M059J (cell line): ENCODE data around the gene IQGAP1. TPM values are rescaled to one million over a fixed set of nuclear protein-coding genes. Genes with fewer than 3 reads are reported as not detected.
"Not testable (repeated sequence)": the region's sequence is repeated elsewhere in the genome, so short reads cannot be mapped to it uniquely, and the experiment has no call there.

Experiments used
- DNase-seq: peaks from one replicate; pipeline ENCODE4 v3.0.0-alpha.2; 2012; ENCODE audit warnings: low read depth
- total RNA-seq: library from RNA; depleted of rRNA; stranded (reverse); fragments of >200 nt; shearing (Covaris generic); gene quantifications from 2 replicates; pipeline ENCODE4 v1.2.3, GENCODE V29; 2014

IQGAP1 gene
- total RNA-seq, 1 experiment from 2014 or later = 206 TPM

GRCh38 chr15:90410316-90410715 is 22.3 kb downstream of the IQGAP1 start:
- DNase-seq = not testable (repeated sequence)

DNA sequence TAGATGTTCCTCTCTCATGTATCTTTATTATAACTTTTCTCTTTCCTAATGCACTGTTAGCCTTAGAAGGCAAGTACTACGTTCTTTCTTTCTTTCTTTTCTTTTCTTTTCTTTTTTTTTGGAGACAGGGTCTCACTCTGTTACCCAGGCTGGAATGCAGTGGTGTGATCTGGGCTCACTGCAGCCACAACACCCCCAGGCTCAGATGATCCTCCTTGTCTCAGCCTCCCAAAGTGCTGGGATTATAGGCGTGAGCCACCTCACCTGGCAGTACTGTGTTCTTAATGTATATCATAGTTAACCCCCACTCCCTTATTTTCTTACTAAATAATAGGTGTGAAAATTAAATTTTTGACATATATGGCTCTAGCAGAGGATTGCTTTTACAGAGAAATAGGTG is 23.1 kb downstream of the IQGAP1 start:
- no peak for DNase-seq

DNA sequence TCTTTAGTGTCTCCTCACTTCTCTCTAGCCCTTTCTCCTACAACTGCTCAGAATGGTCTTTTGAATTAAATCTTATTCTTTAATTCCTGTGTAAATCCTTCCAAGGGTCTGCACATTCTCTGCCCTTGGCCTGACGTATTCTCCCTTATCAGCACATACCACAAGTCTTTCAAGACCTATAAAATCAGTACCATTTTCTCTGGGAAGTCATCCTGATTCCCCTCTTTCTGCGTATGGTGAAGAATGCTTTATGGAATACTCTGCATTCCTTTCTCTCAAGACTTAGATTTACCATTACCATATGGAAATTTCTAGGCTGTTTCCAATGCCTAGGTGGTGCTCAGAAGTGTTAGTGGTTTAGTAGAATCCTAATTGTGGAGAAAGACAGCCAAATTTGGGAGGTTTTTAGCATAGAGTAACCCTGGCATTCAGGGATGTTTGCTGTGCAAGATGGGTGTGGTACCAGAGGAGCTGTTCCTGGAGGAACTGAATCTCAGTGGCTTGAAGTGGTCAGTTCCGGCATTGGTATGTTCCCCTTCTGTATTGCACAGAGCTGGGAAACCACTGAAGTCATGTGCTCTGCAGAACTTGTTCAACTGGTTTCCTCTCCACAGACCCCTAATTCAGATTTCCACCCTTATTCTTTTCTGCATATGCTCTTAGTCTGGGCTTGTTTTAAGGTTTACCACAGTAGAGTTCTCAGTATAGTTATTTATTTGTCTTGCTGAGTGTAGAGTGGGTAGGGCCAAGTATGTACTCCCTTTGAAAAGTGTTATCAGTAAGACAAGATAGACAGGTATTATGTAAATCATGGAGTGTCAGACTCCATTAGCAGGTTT is 24.5 kb downstream of the IQGAP1 start:
- DNase-seq = no peak

DNA sequence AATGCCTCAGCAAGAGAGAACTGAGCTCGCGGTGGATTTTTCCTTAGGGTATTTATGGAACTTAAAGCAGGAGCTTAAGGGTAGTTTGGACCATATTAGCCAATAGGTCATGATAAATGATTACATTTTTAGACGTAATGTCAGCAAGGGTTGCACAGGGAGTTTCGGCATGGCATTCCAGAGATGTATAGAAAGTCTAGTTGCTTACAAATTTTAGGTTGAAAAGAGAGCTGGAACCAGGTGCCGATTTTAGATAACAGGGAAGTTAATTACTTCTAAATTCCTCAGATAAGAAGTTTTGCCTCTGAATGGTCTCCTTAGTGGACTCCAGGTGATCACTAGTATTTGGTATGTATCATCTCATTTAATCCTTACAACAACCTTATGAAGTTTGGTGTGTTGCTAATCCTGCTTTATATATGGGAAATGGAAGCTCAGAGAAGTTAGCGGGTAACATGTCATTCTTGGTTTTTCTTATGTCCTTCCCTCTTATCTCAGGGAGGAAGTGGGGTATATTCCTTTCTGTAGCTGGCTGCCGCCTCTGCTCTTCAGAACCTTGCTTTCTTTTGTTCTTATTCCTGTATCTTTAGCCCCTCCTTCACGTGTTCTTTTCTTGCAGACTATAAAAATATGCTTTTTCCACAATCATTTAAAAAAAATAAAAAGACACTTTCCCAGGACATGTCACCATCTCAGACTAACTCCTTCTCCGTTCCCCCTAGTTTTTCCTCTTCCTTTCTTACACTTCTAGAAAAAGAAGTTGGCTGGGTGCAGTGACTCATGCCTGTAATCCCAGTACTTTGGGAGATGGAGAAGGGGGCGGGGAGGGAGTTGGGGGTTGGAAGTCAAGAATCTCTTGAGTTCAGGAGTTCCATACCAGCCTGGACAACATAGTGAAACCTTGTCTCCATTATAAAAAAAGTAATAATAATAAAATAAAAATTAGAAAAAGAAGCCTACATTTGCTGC is 25.7 kb downstream of the IQGAP1 start:
- peak; percentile 64 for DNase-seq

DNA sequence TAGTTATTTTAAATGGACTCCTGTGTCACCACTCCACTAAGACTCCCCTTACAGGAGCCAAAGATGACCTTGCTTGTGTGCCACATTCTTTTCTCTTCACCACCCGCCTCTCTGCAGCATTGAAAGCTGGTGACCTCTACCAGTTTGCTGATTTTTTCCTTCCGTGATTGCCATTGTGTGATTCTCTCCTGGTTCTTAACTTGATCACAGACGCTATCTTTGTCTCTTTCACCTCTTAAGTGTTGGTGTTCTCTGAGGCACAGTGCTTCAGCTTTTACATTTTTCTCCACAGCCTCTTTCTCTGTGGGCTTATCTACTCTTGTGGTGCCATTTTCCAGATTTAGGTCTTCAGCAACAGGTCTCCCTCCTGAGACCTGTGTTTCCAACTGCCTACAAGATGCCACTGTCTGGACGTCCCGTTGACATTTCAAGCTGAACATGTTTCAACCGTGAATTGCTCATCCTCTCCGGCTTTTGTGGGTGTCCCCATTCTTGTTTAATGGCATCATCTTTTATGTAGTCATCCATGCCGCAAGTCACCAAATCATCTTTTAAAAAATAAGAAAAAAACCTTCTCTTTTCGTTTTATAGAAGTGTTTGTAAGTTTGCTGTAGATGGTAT is 26.5 kb downstream of the IQGAP1 start:
- DNase-seq = no peak

GRCh38 chr15:90416052-90416451 is 28.0 kb downstream of the IQGAP1 start:
- DNase-seq = not testable (repeated sequence)

- DNase-seq = no peak
These were observed 30.6 kb downstream of the IQGAP1 start for GRCh38 chr15:90418627-90419026.

GRCh38 chr15:90419206-90419605 is 31.2 kb downstream of the IQGAP1 start:
- DNase-seq = no peak

DNA sequence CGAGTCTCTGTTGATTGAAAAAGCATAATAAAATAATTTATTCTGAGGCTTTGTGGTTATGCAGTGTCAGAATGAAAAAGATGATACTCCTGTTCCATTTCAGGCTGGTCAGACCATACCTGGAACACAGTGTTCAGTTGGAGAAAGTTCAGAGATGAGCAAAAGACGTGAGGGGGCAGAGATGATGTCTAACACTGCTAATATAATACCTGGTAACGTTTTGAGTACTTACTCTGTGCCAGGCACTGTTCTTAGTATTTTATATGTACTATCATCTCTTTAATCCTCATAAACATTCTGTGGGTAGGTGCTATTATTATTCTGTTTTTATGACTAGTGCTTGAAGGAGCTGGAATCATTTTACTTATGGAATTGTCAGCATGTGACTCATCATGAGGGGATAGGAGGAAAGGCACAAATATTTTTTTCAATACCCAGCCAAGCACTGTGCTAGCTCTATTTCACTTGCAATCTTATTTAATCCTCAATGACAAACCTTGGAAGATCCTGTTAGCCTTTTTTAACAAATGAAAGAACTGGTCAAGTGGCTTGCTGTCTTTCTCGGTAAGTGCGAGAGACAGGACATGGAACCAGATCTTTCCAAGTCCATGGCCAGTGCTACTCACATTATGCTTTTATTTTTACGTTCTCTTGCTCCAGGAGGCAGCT is 31.8 kb downstream of the IQGAP1 start:
- DNase-seq = peak; percentile 91

DNA sequence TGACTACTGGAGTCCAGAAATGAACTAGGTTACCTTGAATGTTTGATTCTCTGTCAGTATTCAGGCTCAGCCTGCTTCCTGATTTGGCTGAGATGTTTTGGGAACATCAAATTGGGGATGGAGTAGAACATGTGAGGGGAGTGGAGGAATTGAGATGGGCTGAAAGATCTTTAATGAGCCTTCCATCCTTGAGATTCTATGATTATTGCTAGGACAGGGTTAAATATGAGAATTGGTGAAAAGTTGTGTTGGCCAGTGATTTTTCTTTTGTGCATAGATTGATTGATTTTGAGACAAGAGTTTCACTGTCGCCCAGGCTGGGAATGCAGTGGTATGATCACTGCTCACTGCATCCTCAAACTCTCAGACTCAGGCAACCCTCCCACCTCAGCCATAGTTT is 32.4 kb downstream of the IQGAP1 start:
- no peak for DNase-seq

DNA sequence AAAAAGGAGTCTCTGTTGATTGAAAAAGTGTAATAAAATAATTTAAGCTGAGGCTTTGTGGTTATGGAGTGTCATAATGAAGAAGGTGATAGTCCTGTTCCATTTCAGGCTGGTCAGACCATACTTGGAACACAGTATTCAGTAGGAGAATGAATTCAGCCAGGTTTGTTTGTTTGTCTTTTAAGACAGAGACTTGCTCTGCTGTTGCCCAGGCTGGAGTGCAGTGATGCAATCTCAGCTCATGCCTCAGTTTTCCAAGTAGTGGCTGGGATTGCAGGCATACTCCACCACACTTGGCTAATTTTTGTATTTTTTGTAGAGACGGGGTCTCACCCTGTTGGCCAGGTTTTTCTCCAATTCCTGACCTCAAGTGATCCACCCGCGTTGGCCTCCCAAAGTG is 33.5 kb downstream of the IQGAP1 start:
- DNase-seq = no peak

DNA sequence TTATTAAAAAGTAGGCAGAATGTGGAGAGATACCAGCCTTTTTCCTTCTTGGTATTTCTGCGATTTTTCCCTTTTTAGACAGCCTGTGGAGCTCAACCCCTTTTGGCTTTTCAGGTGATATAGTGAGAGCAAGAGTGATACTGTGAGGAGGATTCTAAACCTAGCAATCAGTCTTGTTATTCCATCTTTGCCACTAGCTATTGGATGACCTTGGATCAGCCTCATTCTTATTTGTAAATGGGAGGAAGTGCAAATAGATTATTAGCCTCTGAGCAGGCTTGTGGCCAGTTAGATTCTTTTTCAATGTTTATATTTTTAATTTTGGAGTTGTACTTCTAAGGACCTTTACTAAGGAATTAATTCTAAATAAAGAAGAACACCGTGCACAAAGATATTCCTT is 34.0 kb downstream of the IQGAP1 start:
- no peak for DNase-seq

- DNase-seq = no peak
These were observed 34.9 kb downstream of the IQGAP1 start for GRCh38 chr15:90422936-90423335.

DNA sequence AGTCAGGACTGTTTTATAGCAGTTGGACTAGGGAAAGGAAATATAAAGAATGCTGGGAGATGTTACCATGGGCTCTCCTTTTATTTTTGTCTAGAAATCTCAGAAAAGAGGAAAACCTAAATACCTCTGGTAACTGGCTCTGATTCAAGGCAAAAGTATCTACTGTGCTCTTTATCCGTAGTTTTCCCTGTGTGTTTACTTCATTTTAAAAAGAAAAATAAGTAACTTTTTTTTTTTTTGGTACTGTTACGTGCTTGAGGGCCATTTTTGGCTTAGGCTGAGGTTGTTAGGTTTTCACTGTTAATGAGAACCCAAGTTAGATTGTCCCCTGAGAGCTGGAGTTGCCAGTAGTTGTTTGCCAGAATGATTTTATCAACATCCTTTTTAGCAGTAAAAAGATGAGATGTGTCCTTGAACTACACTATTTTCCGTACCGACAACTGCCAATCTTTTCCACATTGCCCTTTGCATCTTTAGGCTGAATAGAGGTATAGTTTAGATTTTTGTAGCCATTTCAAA is 35.8 kb downstream of the IQGAP1 start:
- DNase-seq = no peak

GRCh38 chr15:90425726-90426346 is 37.8 kb downstream of the IQGAP1 start:
- no peak for DNase-seq

GRCh38 chr15:90427185-90427584 is 39.1 kb downstream of the IQGAP1 start:
- DNase-seq = no peak

GRCh38 chr15:90432253-90432652 is 44.2 kb downstream of the IQGAP1 start:
- DNase-seq = no peak

GRCh38 chr15:90435652-90436337 is 47.8 kb downstream of the IQGAP1 start:
- no peak for DNase-seq

GRCh38 chr15:90436952-90437351 is 48.9 kb downstream of the IQGAP1 start:
- DNase-seq = no peak

DNA sequence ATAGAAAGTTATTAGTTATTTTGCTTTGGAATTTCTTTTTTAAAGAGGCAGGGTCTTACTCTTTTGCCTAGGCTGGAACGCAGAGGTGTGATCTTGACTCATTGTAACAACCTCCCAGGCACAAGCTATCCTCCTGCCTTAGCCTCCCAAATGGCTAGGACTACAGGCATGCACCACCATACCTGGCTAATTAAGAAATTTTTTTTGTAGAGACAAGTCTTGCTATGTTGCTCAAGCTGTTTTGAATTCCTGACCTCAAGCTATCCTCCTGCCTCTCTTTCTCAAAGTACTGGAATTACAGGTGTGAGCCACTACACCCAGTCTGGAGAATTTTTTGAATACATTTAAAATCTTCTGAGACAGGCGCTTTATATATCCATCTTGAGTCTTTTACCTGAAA is 49.5 kb downstream of the IQGAP1 start:
- no peak for DNase-seq
